Measurements from ENCODE around the gene IRF9.

Gene IRF9

GRCh38 chr14:24150993-24151392, 10.1 kb upstream of the IRF9 start (continued):
- TF ChIP-seq ZNF416 (tag by site-specific recombination; IDR thresholded peaks at IDR 0.05) (no peak), ZFP41 (tag by site-specific recombination; IDR thresholded peaks at IDR 0.05; ENCODE audit: borderline replicate concordance) (no peak), ZNF114 (tag by site-specific recombination; IDR thresholded peaks at IDR 0.05) (no peak), ZNF707 (tag by site-specific recombination; IDR thresholded peaks at IDR 0.05) (no peak)

- H3K9me3 ChIP-seq (ENCODE audit: control insufficient read depth, insufficient read depth, low read depth, low read length) = no peaks in the 10 kb centered on the region
- no peak for TF ChIP-seq KLF16 (tag by site-specific recombination; IDR thresholded peaks at IDR 0.05)
- TF ChIP-seq ZNF501 (tag by site-specific recombination; IDR thresholded peaks at IDR 0.05) = no peak
- no peak for TF ChIP-seq ZNF350 (tag by site-specific recombination; IDR thresholded peaks at IDR 0.05)
- TF ChIP-seq ZNF16 (tag by site-specific recombination; IDR thresholded peaks at IDR 0.05; ENCODE audit: low read depth) = no peak
- TF ChIP-seq ZNF19 (tag by site-specific recombination; IDR thresholded peaks at IDR 0.05; ENCODE audit: low read depth) = no peak
- TF ChIP-seq REPIN1 (tag by site-specific recombination; IDR thresholded peaks at IDR 0.05; ENCODE audit: low read depth) = no peak
- no peak for TF ChIP-seq ZNF223 (tag by site-specific recombination; IDR thresholded peaks at IDR 0.05)
- no peak for TF ChIP-seq HIC1 (tag by site-specific recombination; IDR thresholded peaks at IDR 0.05)
- TF ChIP-seq ZBTB17 (tag by site-specific recombination; IDR thresholded peaks at IDR 0.05) = no peak
- TF ChIP-seq ZNF76 (tag by site-specific recombination; IDR thresholded peaks at IDR 0.05; ENCODE audit: borderline replicate concordance, low read depth) = no peak
- no peak for TF ChIP-seq ZFP69B (tag by site-specific recombination; IDR thresholded peaks at IDR 0.05)
- no peak for TF ChIP-seq RBAK (tag by site-specific recombination; IDR thresholded peaks at IDR 0.05)
- ChIA-PET CTCF (interaction anchor here (1.3 kb wide), 1 partner anchor 9 kb away, joined by 10 read pairs; the partner anchor contains the start of gene IRF9), POLR2A (interaction anchor here (1.0 to 3.3 kb wide), 4 partner anchors 9 to 36 kb away, joined by 3 to 20 read pairs (median 3); partner anchors contain the start of genes EMC9 and IRF9)
- peaks cover 5% of the 10 kb centered on the region for H3K4me1 ChIP-seq (ENCODE audit: control insufficient read depth, insufficient read depth, low read length)
- peaks cover 50 to 73% of the 10 kb centered on the region in 2 experiments for H3K36me3 ChIP-seq (ENCODE audit: control insufficient read depth in 2 of 2, insufficient read depth in 1 of 2, low read length in 2 of 2)
- no peak overlapping the region for H3K27ac ChIP-seq (ENCODE audit: extremely low read depth, low read depth, low read length)
- H3K4me3 ChIP-seq (ENCODE audit: low read depth, low read length) = no peak overlapping the region
Observed at GRCh38 chr14:24151404-24152080, 9.5 kb upstream of the IRF9 start.

GRCh38 chr14:24155100-24155499, 6.0 kb upstream of the IRF9 start:
- no peaks in the 10 kb centered on the region for H3K9me3 ChIP-seq (ENCODE audit: control insufficient read depth, insufficient read depth, low read depth, low read length)
- no peak overlapping the region for H3K27ac ChIP-seq (ENCODE audit: extremely low read depth, low read depth, low read length)
- H3K4me3 ChIP-seq (ENCODE audit: low read depth, low read length) = no peak overlapping the region
- ChIA-PET POLR2A (interaction anchor here (1.2 to 2.9 kb wide), 4 partner anchors 9 to 40 kb away, joined by 3 to 8 read pairs (median 5); partner anchors contain the start of genes EMC9, PSME2 and TM9SF1), CTCF (interaction anchor here (1.7 kb wide), 1 partner anchor 97 kb away, joined by 9 read pairs; no protein-coding TSS in a partner anchor)
- no peaks in the 10 kb centered on the region for H3K4me1 ChIP-seq (ENCODE audit: control insufficient read depth, insufficient read depth, low read length)
- H3K36me3 ChIP-seq (ENCODE audit: control insufficient read depth in 2 of 2, insufficient read depth in 1 of 2, low read length in 2 of 2) = peaks cover 50 to 80% of the 10 kb centered on the region in 2 experiments
- TF ChIP-seq ZSCAN5A (tag by site-specific recombination; IDR thresholded peaks at IDR 0.05) (no peak), ZNF777 (tag by site-specific recombination; IDR thresholded peaks at IDR 0.05; ENCODE audit: borderline replicate concordance) (no peak), IKZF3 (tag by site-specific recombination; IDR thresholded peaks at IDR 0.05) (no peak), ZNF148 (tag by site-specific recombination; IDR thresholded peaks at IDR 0.05; ENCODE audit: borderline replicate concordance) (no peak)
